T-helper 2 cell treated with Interferon-gamma antibody and Interleukin-4, amounts not matched to agents 5 μg/mL and 100 μg/mL, for 36 hours (primary cell): ENCODE measurements around the gene RAB7B.
A peak's percentile ranks its signal among the peaks of the same experiment; 100 is the strongest.

Experiments
- DNase-seq: peaks from one replicate; pipeline ENCODE4 v3.0.0; 2021; ENCODE audit warnings: low spot score
- H3K27ac Mint-ChIP-seq: one replicate; pipeline ENCODE4 v1.8.0; 2021; ENCODE audit warnings: mild to moderate bottlenecking, mixed read lengths
- H3K27me3 Mint-ChIP-seq: one replicate; pipeline ENCODE4 v1.8.0; 2021; ENCODE audit warnings: low read depth, mixed read lengths
- H3K36me3 Mint-ChIP-seq: one replicate; pipeline ENCODE4 v1.8.0; 2021; ENCODE audit warnings: low read depth, mixed read lengths
- H3K4me1 Mint-ChIP-seq: one replicate; pipeline ENCODE4 v1.8.0; 2021; ENCODE audit warnings: low read depth, mixed read lengths
- H3K4me3 Mint-ChIP-seq: one replicate; pipeline ENCODE4 v1.8.0; 2022; ENCODE audit warnings: mild to moderate bottlenecking, moderate library complexity, mixed read lengths
- H3K9me3 Mint-ChIP-seq: one replicate; pipeline ENCODE4 v1.8.0; 2021; ENCODE audit warnings: mixed read lengths

Gene RAB7B

GRCh38 chr1:206035027-206035426 is 31.8 kb upstream of the RAB7B start:
- peaks cover 72% of the 10 kb centered on the region for H3K27me3 Mint-ChIP-seq
- no peaks in the 10 kb centered on the region for H3K36me3 Mint-ChIP-seq
- no peak for DNase-seq
- H3K27ac Mint-ChIP-seq = no peak overlapping the region
- H3K4me1 Mint-ChIP-seq = peaks cover 11% of the 10 kb centered on the region
- H3K4me3 Mint-ChIP-seq = no peak overlapping the region
- no peaks in the 10 kb centered on the region for H3K9me3 Mint-ChIP-seq

GRCh38 chr1:206032380-206033140 is 29.4 kb upstream of the RAB7B start:
- no peak for DNase-seq
- Mint-ChIP-seq H3K27ac (no peak overlapping the region), H3K4me1 (peaks cover 6% of the 10 kb centered on the region), H3K9me3 (no peaks in the 10 kb centered on the region), H3K4me3 (no peak overlapping the region), H3K36me3 (no peaks in the 10 kb centered on the region), H3K27me3 (peaks cover 67% of the 10 kb centered on the region)

- H3K9me3 Mint-ChIP-seq = no peaks in the 10 kb centered on the region
- H3K36me3 Mint-ChIP-seq = no peaks in the 10 kb centered on the region
- DNase-seq = peak; percentile 53
- H3K27ac Mint-ChIP-seq = no peak overlapping the region
- no peak overlapping the region for H3K4me3 Mint-ChIP-seq
- H3K4me1 Mint-ChIP-seq = peaks cover 6% of the 10 kb centered on the region
- peaks cover 64% of the 10 kb centered on the region for H3K27me3 Mint-ChIP-seq
Observed at GRCh38 chr1:206030714-206031113, 27.5 kb upstream of the RAB7B start.

GRCh38 chr1:206030191-206030590 is 27.0 kb upstream of the RAB7B start:
- no peak overlapping the region for H3K4me3 Mint-ChIP-seq
- peaks cover 61% of the 10 kb centered on the region for H3K27me3 Mint-ChIP-seq
- H3K4me1 Mint-ChIP-seq = peaks cover 6% of the 10 kb centered on the region
- H3K9me3 Mint-ChIP-seq = no peaks in the 10 kb centered on the region
- no peak for DNase-seq
- no peak overlapping the region for H3K27ac Mint-ChIP-seq
- H3K36me3 Mint-ChIP-seq = no peaks in the 10 kb centered on the region

- H3K27ac Mint-ChIP-seq = no peak overlapping the region
Observed at GRCh38 chr1:206029484-206029883, 26.3 kb upstream of the RAB7B start.

GRCh38 chr1:206025283-206025820 is 22.2 kb upstream of the RAB7B start:
- Mint-ChIP-seq H3K4me3 (no peak overlapping the region), H3K9me3 (no peaks in the 10 kb centered on the region), H3K27me3 (peaks cover 36% of the 10 kb centered on the region), H3K4me1 (no peaks in the 10 kb centered on the region), H3K27ac (no peak overlapping the region), H3K36me3 (no peaks in the 10 kb centered on the region)
- DNase-seq = no peak

More at GRCh38 chr1:206029484-206029883, 26.3 kb upstream of the RAB7B start:
- no peak for DNase-seq
- Mint-ChIP-seq H3K4me1 (peaks cover 3% of the 10 kb centered on the region), H3K36me3 (no peaks in the 10 kb centered on the region), H3K27me3 (peaks cover 54% of the 10 kb centered on the region), H3K9me3 (no peaks in the 10 kb centered on the region), H3K4me3 (no peak overlapping the region)

GRCh38 chr1:206023695-206024094 is 20.5 kb upstream of the RAB7B start, which contains the start of gene CTSE:
CTSE (minus strand) TSS chr1:206023895; CDS start chr1:206023791, 104 bp downstream.
- no peak for DNase-seq
- no peak within 1 kb of the TSS for H3K27ac Mint-ChIP-seq
- H3K27me3 Mint-ChIP-seq = peaks cover 31% of the 10 kb centered on the region
- H3K4me1 Mint-ChIP-seq = no peaks in the 10 kb centered on the region
- no peak within 1 kb of the TSS for H3K4me3 Mint-ChIP-seq
- H3K9me3 Mint-ChIP-seq = no peaks in the 10 kb centered on the region
- no peaks in the 10 kb centered on the region for H3K36me3 Mint-ChIP-seq

- Mint-ChIP-seq H3K27me3 (peaks cover 34% of the 10 kb centered on the region), H3K36me3 (no peaks in the 10 kb centered on the region), H3K4me3 (no peak overlapping the region), H3K27ac (no peak overlapping the region), H3K4me1 (no peaks in the 10 kb centered on the region), H3K9me3 (no peaks in the 10 kb centered on the region)
- DNase-seq = no peak
Observed at GRCh38 chr1:206022766-206023165, 19.6 kb upstream of the RAB7B start.

GRCh38 chr1:206021626-206022365 is 18.6 kb upstream of the RAB7B start:
- Mint-ChIP-seq H3K36me3 (no peaks in the 10 kb centered on the region), H3K4me1 (no peaks in the 10 kb centered on the region), H3K27me3 (peaks cover 30% of the 10 kb centered on the region), H3K27ac (no peak overlapping the region), H3K4me3 (no peak overlapping the region), H3K9me3 (no peaks in the 10 kb centered on the region)
- DNase-seq = no peak

GRCh38 chr1:206021008-206021625 is 17.9 kb upstream of the RAB7B start:
- H3K4me1 Mint-ChIP-seq = no peaks in the 10 kb centered on the region
- H3K9me3 Mint-ChIP-seq = no peaks in the 10 kb centered on the region
- H3K36me3 Mint-ChIP-seq = no peaks in the 10 kb centered on the region
- peaks cover 32% of the 10 kb centered on the region for H3K27me3 Mint-ChIP-seq
- no peak overlapping the region for H3K27ac Mint-ChIP-seq
- no peak overlapping the region for H3K4me3 Mint-ChIP-seq
- no peak for DNase-seq

GRCh38 chr1:206020393-206021007 is 17.3 kb upstream of the RAB7B start:
- no peak overlapping the region for H3K4me3 Mint-ChIP-seq
- H3K27me3 Mint-ChIP-seq = peaks cover 30% of the 10 kb centered on the region
- H3K36me3 Mint-ChIP-seq = no peaks in the 10 kb centered on the region
- no peaks in the 10 kb centered on the region for H3K4me1 Mint-ChIP-seq
- H3K27ac Mint-ChIP-seq = no peak overlapping the region
- H3K9me3 Mint-ChIP-seq = no peaks in the 10 kb centered on the region
- no peak for DNase-seq

- Mint-ChIP-seq H3K4me1 (peaks cover 10% of the 10 kb centered on the region), H3K27ac (no peak overlapping the region), H3K27me3 (peaks cover 23% of the 10 kb centered on the region), H3K36me3 (no peaks in the 10 kb centered on the region), H3K4me3 (no peak overlapping the region), H3K9me3 (no peaks in the 10 kb centered on the region)
- DNase-seq = no peak
Observed at GRCh38 chr1:206015071-206015470, 11.9 kb upstream of the RAB7B start.

- DNase-seq = no peak
- Mint-ChIP-seq H3K36me3 (no peaks in the 10 kb centered on the region), H3K9me3 (no peaks in the 10 kb centered on the region), H3K4me1 (peaks cover 10% of the 10 kb centered on the region), H3K27ac (no peak overlapping the region), H3K4me3 (no peak overlapping the region), H3K27me3 (peaks cover 23% of the 10 kb centered on the region)
Observed at GRCh38 chr1:206014601-206015000, 11.4 kb upstream of the RAB7B start.
